ENCODE data around the gene CTDSPL. TPM values are rescaled to one million over a fixed set of nuclear protein-coding genes. Genes with fewer than 3 reads are reported as not detected.
A peak's percentile ranks its signal among the peaks of the same experiment; 100 is the strongest.

The CTDSPL gene
- total and polyA plus RNA-seq, 2 of the 13 experiments (the other 11 are each of a cell fraction or from before 2014, with no cell fraction given): 26.1 to 142 TPM

DNA sequence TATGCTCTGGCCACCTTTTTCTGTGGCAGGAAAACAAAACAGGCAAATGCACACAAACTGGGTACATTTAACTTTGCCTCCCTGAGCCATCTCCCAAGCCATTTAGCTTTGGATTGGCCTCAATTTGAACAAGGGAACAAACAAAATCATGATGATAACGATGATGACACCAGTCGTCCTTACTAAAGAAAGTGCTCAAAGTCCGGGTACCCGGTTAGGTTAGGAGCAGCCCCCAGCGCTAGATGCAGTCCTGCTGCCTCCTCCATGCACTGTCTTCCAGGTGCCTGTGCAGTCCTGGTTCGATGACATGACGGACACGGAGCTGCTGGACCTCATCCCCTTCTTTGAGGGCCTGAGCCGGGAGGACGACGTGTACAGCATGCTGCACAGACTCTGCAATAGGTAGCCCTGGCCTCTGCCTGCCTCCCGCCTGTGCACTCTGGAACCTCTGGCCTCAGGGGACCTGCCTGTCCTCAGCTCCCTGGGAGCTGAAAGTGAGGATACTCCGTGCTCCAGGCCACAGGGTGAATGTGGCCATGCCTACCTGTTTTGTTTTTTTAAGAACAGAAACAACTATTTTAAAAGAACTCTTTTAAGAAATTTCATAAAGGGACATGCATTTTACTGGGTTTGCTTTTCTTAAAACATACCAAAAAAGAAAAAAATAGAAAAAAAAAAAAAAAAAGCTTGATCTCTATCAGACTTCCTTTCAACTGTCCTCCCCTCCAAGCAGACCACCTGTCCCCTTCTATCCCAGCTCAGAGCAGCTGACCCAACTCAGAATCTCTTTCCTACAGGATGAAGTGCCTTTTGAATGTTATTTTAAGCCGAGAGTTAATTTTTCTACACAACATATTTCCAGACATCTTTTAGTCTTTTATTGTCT is 119.0 kb downstream of the CTDSPL start (continued):
- TF ChIP-seq, protein P1, sequence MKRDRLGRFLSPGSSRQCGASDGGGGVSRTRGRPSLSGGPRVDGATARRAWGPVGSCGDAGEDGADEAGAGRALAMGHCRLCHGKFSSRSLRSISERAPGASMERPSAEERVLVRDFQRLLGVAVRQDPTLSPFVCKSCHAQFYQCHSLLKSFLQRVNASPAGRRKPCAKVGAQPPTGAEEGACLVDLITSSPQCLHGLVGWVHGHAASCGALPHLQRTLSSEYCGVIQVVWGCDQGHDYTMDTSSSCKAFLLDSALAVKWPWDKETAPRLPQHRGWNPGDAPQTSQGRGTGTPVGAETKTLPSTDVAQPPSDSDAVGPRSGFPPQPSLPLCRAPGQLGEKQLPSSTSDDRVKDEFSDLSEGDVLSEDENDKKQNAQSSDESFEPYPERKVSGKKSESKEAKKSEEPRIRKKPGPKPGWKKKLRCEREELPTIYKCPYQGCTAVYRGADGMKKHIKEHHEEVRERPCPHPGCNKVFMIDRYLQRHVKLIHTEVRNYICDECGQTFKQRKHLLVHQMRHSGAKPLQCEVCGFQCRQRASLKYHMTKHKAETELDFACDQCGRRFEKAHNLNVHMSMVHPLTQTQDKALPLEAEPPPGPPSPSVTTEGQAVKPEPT (CRISPR knock-in tag; IDR thresholded peaks at IDR 0.05; ENCODE audit: low read depth): no peak
- TF ChIP-seq TOE1 (CRISPR knock-in tag; IDR thresholded peaks at IDR 0.05): no peak
- TF ChIP-seq, protein P2, sequence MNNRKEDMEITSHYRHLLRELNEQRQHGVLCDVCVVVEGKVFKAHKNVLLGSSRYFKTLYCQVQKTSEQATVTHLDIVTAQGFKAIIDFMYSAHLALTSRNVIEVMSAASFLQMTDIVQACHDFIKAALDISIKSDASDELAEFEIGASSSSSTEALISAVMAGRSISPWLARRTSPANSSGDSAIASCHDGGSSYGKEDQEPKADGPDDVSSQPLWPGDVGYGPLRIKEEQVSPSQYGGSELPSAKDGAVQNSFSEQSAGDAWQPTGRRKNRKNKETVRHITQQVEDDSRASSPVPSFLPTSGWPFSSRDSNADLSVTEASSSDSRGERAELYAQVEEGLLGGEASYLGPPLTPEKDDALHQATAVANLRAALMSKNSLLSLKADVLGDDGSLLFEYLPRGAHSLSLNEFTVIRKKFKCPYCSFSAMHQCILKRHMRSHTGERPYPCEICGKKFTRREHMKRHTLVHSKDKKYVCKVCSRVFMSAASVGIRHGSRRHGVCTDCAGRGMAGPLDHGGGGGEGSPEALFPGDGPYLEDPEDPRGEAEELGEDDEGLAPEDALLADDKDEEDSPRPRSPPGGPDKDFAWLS (CRISPR knock-in tag; IDR thresholded peaks at IDR 0.05; ENCODE audit: borderline replicate concordance): no peak
- no peak for TF ChIP-seq RBFOX2 (IDR thresholded peaks at IDR 0.05; ENCODE audit: low read depth, low read length)
- no peak for TF ChIP-seq IRF2 (CRISPR knock-in tag; IDR thresholded peaks at IDR 0.05)
- no peak for TF ChIP-seq ETV6 (CRISPR knock-in tag; conservative IDR thresholded peaks at IDR 0.05)
- TF ChIP-seq, protein P3, sequence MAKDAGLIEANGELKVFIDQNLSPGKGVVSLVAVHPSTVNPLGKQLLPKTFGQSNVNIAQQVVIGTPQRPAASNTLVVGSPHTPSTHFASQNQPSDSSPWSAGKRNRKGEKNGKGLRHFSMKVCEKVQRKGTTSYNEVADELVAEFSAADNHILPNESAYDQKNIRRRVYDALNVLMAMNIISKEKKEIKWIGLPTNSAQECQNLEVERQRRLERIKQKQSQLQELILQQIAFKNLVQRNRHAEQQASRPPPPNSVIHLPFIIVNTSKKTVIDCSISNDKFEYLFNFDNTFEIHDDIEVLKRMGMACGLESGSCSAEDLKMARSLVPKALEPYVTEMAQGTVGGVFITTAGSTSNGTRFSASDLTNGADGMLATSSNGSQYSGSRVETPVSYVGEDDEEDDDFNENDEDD (CRISPR knock-in tag; IDR thresholded peaks at IDR 0.05; ENCODE audit: borderline replicate concordance): no peak
- no peak for TF ChIP-seq KDM3A (CRISPR knock-in tag; IDR thresholded peaks at IDR 0.05; ENCODE audit: low read depth)
- no peak for TF ChIP-seq DNMT3B (CRISPR knock-in tag; conservative IDR thresholded peaks at IDR 0.05)
- TF ChIP-seq, protein P4, sequence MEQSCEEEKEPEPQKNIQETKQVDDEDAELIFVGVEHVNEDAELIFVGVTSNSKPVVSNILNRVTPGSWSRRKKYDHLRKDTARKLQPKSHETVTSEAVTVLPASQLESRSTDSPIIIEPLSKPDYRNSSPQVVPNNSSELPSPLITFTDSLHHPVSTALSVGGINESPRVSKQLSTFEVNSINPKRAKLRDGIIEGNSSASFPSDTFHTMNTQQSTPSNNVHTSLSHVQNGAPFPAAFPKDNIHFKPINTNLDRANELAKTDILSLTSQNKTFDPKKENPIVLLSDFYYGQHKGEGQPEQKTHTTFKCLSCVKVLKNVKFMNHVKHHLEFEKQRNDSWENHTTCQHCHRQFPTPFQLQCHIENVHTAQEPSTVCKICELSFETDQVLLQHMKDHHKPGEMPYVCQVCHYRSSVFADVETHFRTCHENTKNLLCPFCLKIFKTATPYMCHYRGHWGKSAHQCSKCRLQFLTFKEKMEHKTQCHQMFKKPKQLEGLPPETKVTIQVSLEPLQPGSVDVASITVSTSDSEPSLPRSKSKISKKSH (CRISPR knock-in tag; IDR thresholded peaks at IDR 0.05; ENCODE audit: borderline replicate concordance): peak; percentile 25; the same call in 1 of the 2 replicates
- TF ChIP-seq TBX3 (IDR thresholded peaks at IDR 0.05; ENCODE audit: borderline replicate concordance): no peak
- TF ChIP-seq ZNF263 (CRISPR knock-in tag; IDR thresholded peaks at IDR 0.05): peak; percentile 86
- no peak for TF ChIP-seq NFE2L1 (CRISPR knock-in tag; IDR thresholded peaks at IDR 0.05; ENCODE audit: borderline replicate concordance)
- TF ChIP-seq ELF4 (CRISPR knock-in tag; IDR thresholded peaks at IDR 0.05; ENCODE audit: borderline replicate concordance): no peak
- no peak for TF ChIP-seq CREB1 (IDR thresholded peaks at IDR 0.05)
- no peak for TF ChIP-seq CREB1 (CRISPR knock-in tag; IDR thresholded peaks at IDR 0.05)

Measured in HepG2 (cell line).